Lung (tissue), 12 donors: ENCODE measurements around the gene CA14. TPM values are rescaled to one million over a fixed set of nuclear protein-coding genes. Genes with fewer than 3 reads are reported as not detected.
"Not testable (repeated sequence)": the region's sequence is repeated elsewhere in the genome, so short reads cannot be mapped to it uniquely, and the experiment has no call there.

Source experiments
- ATAC-seq: fragments of 200-7000 bp; cut with Tn5 transposase; one replicate; pipeline ENCODE4 v1.9.1; 2020; ENCODE audit warnings: moderate number of reproducible peaks; ENCODE audit not compliant: insufficient read depth, low FRiP score
- DNase-seq, 3 donors: peaks; one replicate each; pipeline ENCODE4 v3.0.0-alpha.2; 2013 to 2017
- H3K27ac ChIP-seq, 2 donors: one replicate each; pipeline ENCODE4 v1.5.1; 2013; ENCODE audit warnings: mild to moderate bottlenecking in 2 of 2, moderate library complexity in 2 of 2, control low read depth in 1 of 2, inconsistent platforms in 1 of 2, low read depth in 1 of 2, low read length in 1 of 2
- H3K27me3 ChIP-seq, 3 donors: one replicate each; pipeline ENCODE4 v1.5.1; 2013; ENCODE audit warnings: low read length in 2 of 3; ENCODE audit not compliant: control insufficient read depth in 3 of 3, insufficient read depth in 3 of 3
- H3K36me3 ChIP-seq, 4 donors: one replicate each; pipeline ENCODE4 v1.5.1; 2013; ENCODE audit warnings: low read length in 4 of 4, mild to moderate bottlenecking in 1 of 4, moderate library complexity in 1 of 4; ENCODE audit not compliant: control insufficient read depth in 4 of 4, insufficient read depth in 4 of 4
- H3K4me1 ChIP-seq, 5 donors: one replicate each; pipeline ENCODE4 v1.5.1; 2013; ENCODE audit warnings: low read length in 5 of 5, mild to moderate bottlenecking in 2 of 5, moderate library complexity in 1 of 5; ENCODE audit not compliant: control insufficient read depth in 5 of 5, insufficient read depth in 5 of 5
- H3K4me3 ChIP-seq: one replicate; pipeline ENCODE4 v1.5.1; 2013; ENCODE audit warnings: mild to moderate bottlenecking, control low read depth, moderate library complexity
- H3K9ac ChIP-seq, 2 donors: one replicate each; pipeline ENCODE4 v1.5.1; 2013; ENCODE audit warnings: low read length in 2 of 2, control low read depth in 1 of 2; ENCODE audit not compliant: insufficient read depth in 1 of 2
- H3K9me3 ChIP-seq, 4 donors: one replicate each; pipeline ENCODE4 v1.5.1; 2013; ENCODE audit warnings: low read length in 3 of 4, mild to moderate bottlenecking in 1 of 4, moderate library complexity in 1 of 4; ENCODE audit not compliant: control insufficient read depth in 4 of 4, insufficient read depth in 3 of 4
- CTCF ChIP-seq: IDR thresholded peaks from 2 replicates; pipeline ENCODE4 v1.5.1; 2012; ENCODE audit warnings: mild to moderate bottlenecking; ENCODE audit errors: control extremely low read depth, extremely low read depth
- WGBS, 2 donors: extraction: QIAGEN DNeasy Blood & Tissue Kit; methylation state at CpG; one replicate each; pipeline ENCODE4 v1.1.7; 2013; 5-methylcytosine and 5-hydroxymethylcytosine counted together
- polyA plus RNA-seq, 2 donors: library from polyadenylated mRNA; stranded (reverse); fragments of 200-250 nt; gene quantifications; one replicate each; pipeline ENCODE4 v1.2.1, GENCODE V29; 2013
- total RNA-seq, 2 donors: library from RNA; depleted of rRNA in 1 of 2; stranded (reverse); fragments of >200 nt in 1 of 2; gene quantifications; one replicate each; pipeline ENCODE4 v1.2.1, GENCODE V29; 2014 to 2021
- donor health status: control.
- donor health status: control.
- donor health status: Bipolar disorder and iron deficiency.
- donor health status: healthy.
- donor health status: DM: yes; HTN: yes; CAD: no.

The CA14 gene
- total and polyA plus RNA-seq, 4 donors = 0.14 to 0.40 (median 0.24) TPM

DNA sequence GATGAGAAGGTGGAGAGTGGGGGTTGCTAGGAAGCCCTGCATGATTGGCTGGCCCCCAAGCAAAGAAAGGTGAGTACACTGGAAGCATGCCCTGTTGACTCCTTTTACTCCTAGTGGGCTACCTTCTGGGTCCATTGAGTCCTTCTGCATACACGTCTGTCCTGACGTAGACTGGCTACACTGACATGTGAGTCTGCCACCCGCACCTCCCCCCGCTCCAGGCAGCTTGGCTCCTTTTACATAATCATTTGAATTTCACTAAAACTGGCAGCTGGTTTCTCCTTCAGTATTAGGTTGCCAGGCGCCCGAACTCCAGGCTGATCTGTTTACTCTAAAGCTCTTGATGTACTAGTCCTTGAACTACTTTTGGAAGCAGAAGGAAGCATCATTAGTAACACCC is 44.8 kb downstream of the CA14 start:
- 80 to 93% methylated on average over 6 of the region's 6 CpGs for WGBS, 2 donors

GRCh38 chr1:150302902-150303301 is 45.3 kb downstream of the CA14 start:
- ATAC-seq (no peak), DNase-seq (no peak)
- no peaks in the 10 kb centered on the region for H3K27me3 ChIP-seq
- H3K36me3 ChIP-seq = peaks cover 18 to 27% (median 24%) of the 10 kb centered on the region in 4 donors
- no peak overlapping the region for H3K27ac ChIP-seq
- H3K4me3 ChIP-seq = no peak overlapping the region
- 82 to 88% methylated on average over 2 of the region's 2 CpGs for WGBS, 2 donors
- H3K4me1 ChIP-seq = no peaks in the 10 kb centered on the region
- H3K9me3 ChIP-seq = no peaks in the 10 kb centered on the region
- no peak for TF ChIP-seq CTCF
- no peak overlapping the region for H3K9ac ChIP-seq

More for the DNA sequence above, 44.8 kb downstream of the CA14 start:
- H3K9me3 ChIP-seq = no peaks in the 10 kb centered on the region
- peaks cover 16 to 24% (median 22%) of the 10 kb centered on the region in 4 donors for H3K36me3 ChIP-seq
- no peak for DNase-seq
- H3K27ac ChIP-seq = no peak overlapping the region
- H3K9ac ChIP-seq = no peak overlapping the region
- ATAC-seq = no peak
- TF ChIP-seq CTCF = no peak
- no peaks in the 10 kb centered on the region for H3K27me3 ChIP-seq
- H3K4me3 ChIP-seq = no peak overlapping the region
- no peaks in the 10 kb centered on the region for H3K4me1 ChIP-seq

DNA sequence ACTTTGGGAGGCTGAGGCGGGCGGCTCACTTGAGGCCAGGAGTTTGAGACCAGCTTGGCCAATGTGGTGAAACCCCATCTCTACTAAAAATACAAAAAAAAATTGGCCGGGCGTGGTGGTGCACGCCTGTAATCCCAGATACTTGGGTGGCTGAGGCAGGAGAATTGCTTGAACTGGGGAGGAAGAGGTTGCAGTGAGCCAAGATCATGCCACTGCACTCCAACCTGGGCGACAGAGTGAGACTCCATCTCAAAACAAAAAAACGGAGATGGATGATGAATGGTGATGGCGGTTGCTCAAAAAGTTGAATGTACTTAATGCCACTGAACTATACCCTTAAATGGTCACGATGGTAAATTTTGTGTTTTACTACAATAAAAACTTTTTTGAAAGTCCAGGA is 51.0 kb downstream of the CA14 start:
- not testable (repeated sequence) for ATAC-seq, H3K27ac ChIP-seq, H3K27me3 ChIP-seq, H3K9me3 ChIP-seq, H3K4me1 ChIP-seq, H3K4me3 ChIP-seq, DNase-seq, H3K9ac ChIP-seq
- peaks cover 2 to 16% (median 8%) of the 10 kb centered on the region in 4 donors for H3K36me3 ChIP-seq
- 96 to 98% methylated on average over 8 to 9 of the region's 9 CpGs for WGBS, 2 donors

GRCh38 chr1:150309758-150310508 is 52.4 kb downstream of the CA14 start:
- ATAC-seq (no peak), DNase-seq (peak; percentile 11 to 55 (median 32))
- H3K4me3 ChIP-seq = no peak overlapping the region
- H3K27ac ChIP-seq = no peak overlapping the region
- no peaks in the 10 kb centered on the region for H3K9me3 ChIP-seq
- H3K27me3 ChIP-seq = no peaks in the 10 kb centered on the region
- peaks cover 0 to 16% (median 6%) of the 10 kb centered on the region in 4 donors for H3K36me3 ChIP-seq
- no peak for TF ChIP-seq CTCF
- H3K4me1 ChIP-seq = peaks cover 0 to 2% (median 0%) of the 10 kb centered on the region in 5 donors
- no peak overlapping the region for H3K9ac ChIP-seq
- 64 to 89% methylated on average over 10 of the region's 10 CpGs for WGBS, 2 donors
